Measurements from ENCODE around the gene ZNF385A. TPM values are rescaled to one million over a fixed set of nuclear protein-coding genes. Genes with fewer than 3 reads are reported as not detected.
A peak's percentile ranks its signal among the peaks of the same experiment; 100 is the strongest.

The ZNF385A gene
- total and polyA plus RNA-seq, 9 of the 15 experiments (the other 6 are each of a cell fraction or from before 2014, with no cell fraction given) = 1.0 to 111 (median 7.7) TPM

GRCh38 chr12:54358945-54359761, 25.4 kb downstream of the ZNF385A start (continued):
- TF ChIP-seq ZBTB5 (IDR thresholded peaks at IDR 0.05) (peak; percentile 90), CEBPB (tag; IDR thresholded peaks at IDR 0.05) (no peak), XRCC5 (IDR thresholded peaks at IDR 0.05; ENCODE audit: low read depth, low read length) (peak; percentile 88), ZNF282 (CRISPR knock-in tag; IDR thresholded peaks at IDR 0.05) (no peak), RERE (CRISPR knock-in tag; IDR thresholded peaks at IDR 0.05; ENCODE audit: borderline replicate concordance) (no peak), SP1 (CRISPR knock-in tag; IDR thresholded peaks at IDR 0.05) (peak; percentile 84), NUFIP1 (IDR thresholded peaks at IDR 0.05; ENCODE audit: partially characterized antibody) (no peak), ZNF586 (CRISPR knock-in tag; conservative IDR thresholded peaks at IDR 0.05) (no peak), MAZ (CRISPR knock-in tag; conservative IDR thresholded peaks at IDR 0.05 in 1 of 2, IDR thresholded peaks at IDR 0.05 in 1 of 2) (peak; percentile 99; a peak in 3 of 4 replicates), EHMT2 (IDR thresholded peaks at IDR 0.05) (peak; percentile 78), DMBX1 (CRISPR knock-in tag; IDR thresholded peaks at IDR 0.05; ENCODE audit: borderline replicate concordance) (0 out of 2 replicates have a peak, but pooled peaks have one; percentile 37), ZNF408 (CRISPR knock-in tag; IDR thresholded peaks at IDR 0.05; ENCODE audit: low read depth) (no peak), FOXJ2 (tag; IDR thresholded peaks at IDR 0.05) (peak; percentile 54; the same call in 1 of the 2 replicates), ATF2 (CRISPR knock-in tag; IDR thresholded peaks at IDR 0.05) (0 out of 2 replicates have a peak, but pooled peaks have one; percentile 28)
- TF ChIP-seq, protein P1, sequence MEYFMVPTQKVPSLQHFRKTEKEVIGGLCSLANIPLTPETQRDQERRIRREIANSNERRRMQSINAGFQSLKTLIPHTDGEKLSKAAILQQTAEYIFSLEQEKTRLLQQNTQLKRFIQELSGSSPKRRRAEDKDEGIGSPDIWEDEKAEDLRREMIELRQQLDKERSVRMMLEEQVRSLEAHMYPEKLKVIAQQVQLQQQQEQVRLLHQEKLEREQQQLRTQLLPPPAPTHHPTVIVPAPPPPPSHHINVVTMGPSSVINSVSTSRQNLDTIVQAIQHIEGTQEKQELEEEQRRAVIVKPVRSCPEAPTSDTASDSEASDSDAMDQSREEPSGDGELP (CRISPR knock-in tag; IDR thresholded peaks at IDR 0.05; ENCODE audit: borderline replicate concordance) = peak; percentile 90
- TF ChIP-seq, protein P2, sequence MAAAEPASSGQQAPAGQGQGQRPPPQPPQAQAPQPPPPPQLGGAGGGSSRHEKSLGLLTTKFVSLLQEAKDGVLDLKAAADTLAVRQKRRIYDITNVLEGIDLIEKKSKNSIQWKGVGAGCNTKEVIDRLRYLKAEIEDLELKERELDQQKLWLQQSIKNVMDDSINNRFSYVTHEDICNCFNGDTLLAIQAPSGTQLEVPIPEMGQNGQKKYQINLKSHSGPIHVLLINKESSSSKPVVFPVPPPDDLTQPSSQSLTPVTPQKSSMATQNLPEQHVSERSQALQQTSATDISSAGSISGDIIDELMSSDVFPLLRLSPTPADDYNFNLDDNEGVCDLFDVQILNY (CRISPR knock-in tag; IDR thresholded peaks at IDR 0.05) = no peak
